K562 (cell line): ENCODE measurements around the gene HMG20B. TPM values are rescaled to one million over a fixed set of nuclear protein-coding genes. Genes with fewer than 3 reads are reported as not detected.

Source experiments
- ATF1 ChIP-seq, 2 experiments: fragments of 450-650 bp in 1 of 2; IDR thresholded peaks; 2 replicates each; pipeline ENCODE4 v1.6.1; 2016; ENCODE audit warnings: missing compliant biosample characterization in 1 of 2, missing genetic modification characterization in 1 of 2
- CTCFL ChIP-seq: IDR thresholded peaks from 2 replicates; pipeline ENCODE4 v1.6.1; 2011; ENCODE audit warnings: borderline replicate concordance, low read depth, mild to moderate bottlenecking, moderate library complexity, low read length; ENCODE audit not compliant: insufficient read depth, poor library complexity, severe bottlenecking
- ELF4 ChIP-seq: fragments of 450-650 bp; formaldehyde crosslinking; IDR thresholded peaks from 2 replicates; pipeline ENCODE4 v1.4.0; 2022; ENCODE audit warnings: missing genetic modification characterization
- ELK3 ChIP-seq: fragments of 450-650 bp; formaldehyde crosslinking; IDR thresholded peaks from 2 replicates; pipeline ENCODE4 v1.4.0; 2020; ENCODE audit warnings: mild to moderate bottlenecking
- ESRRA ChIP-seq: fragments of 450-650 bp; IDR thresholded peaks from 2 replicates; pipeline ENCODE4 v1.6.1; 2014; ENCODE audit warnings: low read depth, mild to moderate bottlenecking, moderate library complexity, borderline replicate concordance
- FIP1L1 ChIP-seq: fragments of 200-400 bp; formaldehyde crosslinking; IDR thresholded peaks from 2 replicates; pipeline ENCODE4 v1.6.1; 2018; ENCODE audit warnings: mild to moderate bottlenecking, low read depth, low read length; ENCODE audit not compliant: poor library complexity, severe bottlenecking
- FOXJ2 ChIP-seq: fragments of 200-800 bp; sonication (Bioruptor generic); IDR thresholded peaks from 2 replicates; pipeline ENCODE4 v1.6.1; 2016; ENCODE audit warnings: missing genetic modification characterization, missing compliant biosample characterization
- KLF16 ChIP-seq: IDR thresholded peaks from 2 replicates; pipeline ENCODE4 v1.6.1; 2016; ENCODE audit warnings: antibody characterized with exemption
- NBN ChIP-seq: fragments of 450-650 bp; IDR thresholded peaks from 2 replicates; pipeline ENCODE4 v1.6.1; 2016; ENCODE audit warnings: low read depth, mild to moderate bottlenecking
- PCBP2 ChIP-seq: fragments of 200-400 bp; formaldehyde crosslinking; IDR thresholded peaks from 2 replicates; pipeline ENCODE4 v1.6.1; 2018; ENCODE audit warnings: low read length, low read depth, mild to moderate bottlenecking, moderate library complexity; ENCODE audit not compliant: poor library complexity, severe bottlenecking
- POLR2AphosphoS2 ChIP-seq: IDR thresholded peaks from 2 replicates; pipeline ENCODE4 v1.6.1; 2012; ENCODE audit warnings: low read length, improper control_type of control experiment
- PPARD ChIP-seq: fragments of 250-450 bp; sonication (Bioruptor Pico); IDR thresholded peaks from 2 replicates; pipeline ENCODE4 v1.8.0; 2022; ENCODE audit warnings: inconsistent platforms, mild to moderate bottlenecking, moderate library complexity
- SMARCA5 ChIP-seq: fragments of 450-650 bp; IDR thresholded peaks from 2 replicates; pipeline ENCODE4 v1.6.1; 2016
- SRF ChIP-seq, 2 experiments: fragments of 250-450, 450-650 bp in 1 of 2; sonication (Bioruptor Pico) in 1 of 2; sonication (generic) in 1 of 2; formaldehyde crosslinking; IDR thresholded peaks; 2 replicates each; pipeline versions ENCODE4 v1.5.0 to v1.5.1; 2020 to 2022; ENCODE audit warnings: mild to moderate bottlenecking in 1 of 2, missing genetic modification reagents in 1 of 2
- TCF7L2 ChIP-seq: fragments of 150-350 bp; IDR thresholded peaks from 2 replicates; pipeline ENCODE4 v1.6.1; 2016; ENCODE audit warnings: low read depth, mild to moderate bottlenecking, low read length, moderate library complexity
- TOE1 ChIP-seq, 2 experiments: fragments of 450-650 bp in 1 of 2; sonication (generic) in 1 of 2; formaldehyde crosslinking in 1 of 2; IDR thresholded peaks; 2 replicates each; pipeline versions ENCODE4 v1.7.1 to v1.8.0; 2016 to 2022; ENCODE audit warnings: borderline replicate concordance in 2 of 2, mild to moderate bottlenecking in 2 of 2, antibody characterized with exemption in 1 of 2, inconsistent platforms in 1 of 2, low read depth in 1 of 2, missing genetic modification reagents in 1 of 2, moderate library complexity in 1 of 2
- TRIM28 ChIP-seq: fragments of 450-650 bp; IDR thresholded peaks from 2 replicates; pipeline ENCODE4 v1.6.1; 2017
- ZBTB34 ChIP-seq: fragments of 250-450 bp; sonication (Bioruptor Pico); IDR thresholded peaks from 2 replicates; pipeline ENCODE4 v1.8.0; 2021; ENCODE audit warnings: mild to moderate bottlenecking, moderate library complexity
- ZNF197 ChIP-seq: fragments of 200-800 bp; sonication (Bioruptor generic); IDR thresholded peaks from 2 replicates; pipeline ENCODE4 v1.6.1; 2016; ENCODE audit warnings: low read depth, missing genetic modification characterization, missing compliant biosample characterization
- ZNF347 ChIP-seq: fragments of 450-650 bp; formaldehyde crosslinking; IDR thresholded peaks from 2 replicates; pipeline ENCODE4 v1.4.0; 2020; ENCODE audit warnings: low read depth, mild to moderate bottlenecking, moderate library complexity
- ZNF655 ChIP-seq: fragments of 250-450 bp; sonication (Bioruptor Pico); IDR thresholded peaks from 2 replicates; pipeline ENCODE4 v1.5.0; 2021
- polyA plus RNA-seq, 8 experiments: library from polyadenylated mRNA; depleted of rRNA in 4 of 8; stranded (reverse) in 5 of 8; unstranded in 3 of 8; fragments of >200 nt; fragmentation: Nextera tagmentation in 2 of 8; fragmentation: Illumina TruSeq in 1 of 8; extraction: Ambion mirVana in 2 of 8; extraction: Trizol in 1 of 8; gene quantifications; 2 replicates each; pipeline versions ENCODE4 v1.2.1 to v1.2.3, GENCODE V29; 2011 to 2014; ENCODE audit warnings: inconsistent platforms in 1 of 8, missing spikeins in 1 of 8
- total RNA-seq, 7 experiments: library from RNA; depleted of rRNA in 6 of 7; stranded (reverse); fragments of >200 nt in 6 of 7; fragmentation: Illumina TruSeq in 2 of 7; extraction: Trizol in 2 of 7; gene quantifications; 2 replicates each; pipeline versions ENCODE4 v1.2.1 to v1.2.3, GENCODE V29; 2011 to 2021; ENCODE audit warnings: low replicate concordance in 1 of 7

The HMG20B gene
- total and polyA plus RNA-seq, 9 of the 15 experiments (the other 6 are each of a cell fraction or from before 2014, with no cell fraction given): 0.35 to 172 (median 38.6) TPM

GRCh38 chr19:3544742-3545668 lies 27.7 kb upstream of the HMG20B start (continued):
- no peak for TF ChIP-seq PPARD (CRISPR knock-in tag)
- no peak for TF ChIP-seq ELK3 (CRISPR knock-in tag)
- no peak for TF ChIP-seq FIP1L1
- TF ChIP-seq SMARCA5: peak; percentile 99
- TF ChIP-seq ATF1 (CRISPR knock-in tag; IDR thresholded peaks at IDR 0.05): no peak
- TF ChIP-seq ATF1 (tag; IDR thresholded peaks at IDR 0.05): no peak
- TF ChIP-seq KLF16: 0 out of 2 replicates have a peak, but pooled peaks have one; percentile 16
- no peak for TF ChIP-seq FOXJ2 (tag)
- peak; percentile 21; the same call in 1 of the 2 replicates for TF ChIP-seq NBN
- no peak for TF ChIP-seq ZNF655 (CRISPR knock-in tag)
- TF ChIP-seq TRIM28: no peak
- TF ChIP-seq TCF7L2: no peak
- peak; percentile 56; the same call in 1 of the 2 replicates for TF ChIP-seq ESRRA
- no peak for TF ChIP-seq ZBTB34 (CRISPR knock-in tag)
- no peak for TF ChIP-seq POLR2AphosphoS2
- no peak for TF ChIP-seq ZNF197 (CRISPR knock-in tag)
- TF ChIP-seq CTCFL: peak; percentile 74
- TF ChIP-seq ELF4: no peak
- no peak for TF ChIP-seq ZNF347
- no peak for TF ChIP-seq SRF (CRISPR knock-in tag; IDR thresholded peaks at IDR 0.05)
- TF ChIP-seq TOE1 (IDR thresholded peaks at IDR 0.05; ENCODE audit: borderline replicate concordance): 0 out of 2 replicates have a peak, but pooled peaks have one; percentile 52
- TF ChIP-seq TOE1 (CRISPR knock-in tag; IDR thresholded peaks at IDR 0.05; ENCODE audit: borderline replicate concordance, low read depth): no peak
- TF ChIP-seq PCBP2: no peak
